Left ventricle myocardium superior (tissue), 1 donor: ENCODE measurements around the gene CPT1C. TPM values are rescaled to one million over a fixed set of nuclear protein-coding genes. Genes with fewer than 3 reads are reported as not detected.

Experiments used
- ATAC-seq: fragments of 200-7000 bp; cut with Tn5 transposase; one replicate; pipeline ENCODE4 v1.9.1; 2020; ENCODE audit warnings: mild to moderate bottlenecking, moderate library complexity
- DNase-seq: peaks from one replicate; pipeline ENCODE4 v3.0.0-alpha.2; 2020
- intact Hi-C: fragments of 100-400 bp; cut with micrococcal nuclease; formaldehyde crosslinking; loops from one replicate; pipeline ENCODE4 v1.11.0; 2022
- long read RNA-seq: library from polyadenylated mRNA; unstranded; transcript quantifications from one replicate; pipeline ENCODE4 v2.0.0, GENCODE V29; 2021
- total RNA-seq: library from RNA; stranded (reverse); fragmentation: NEBNext Ultra II Directional; extraction: Animal tissue kit (Norgen Biotek cat#: 25700); gene quantifications from one replicate; pipeline ENCODE4 v1.2.1, GENCODE V29; 2021
- donor health status: DM: no; HTN: yes; CAD: no; lungs with severe emphysema.

The CPT1C gene
- 3.1 TPM for total RNA-seq
- long read RNA-seq, result 0 reads

DNA sequence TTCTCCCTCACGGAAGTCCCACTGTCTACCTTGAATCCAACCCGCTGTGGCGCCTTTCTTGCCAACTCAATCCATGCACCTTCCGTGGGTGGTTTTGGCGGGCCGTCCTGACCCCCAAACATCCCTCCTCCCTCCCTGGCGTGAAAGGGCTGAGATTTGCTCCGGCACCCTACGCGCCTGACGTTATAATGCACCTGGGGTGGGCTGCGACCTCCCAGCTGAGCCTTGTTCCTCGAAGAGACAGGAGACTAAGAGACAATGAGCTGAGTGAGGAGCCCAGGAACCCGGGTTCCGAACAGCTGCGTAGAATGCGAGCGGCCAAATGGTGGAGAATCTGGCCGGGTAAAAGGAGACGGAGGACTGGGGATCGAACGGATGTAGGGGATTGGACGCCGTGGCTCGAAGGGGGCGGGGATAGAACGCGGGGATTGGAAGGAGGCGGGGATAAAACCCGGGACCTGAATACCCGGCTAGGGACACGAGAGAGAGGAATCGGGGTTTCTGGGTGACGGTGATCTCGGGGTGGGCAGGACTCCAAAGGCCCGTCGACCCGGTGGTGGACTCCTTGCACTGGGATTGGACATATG lies at the start of gene CPT1C:
Gene CPT1C, plus strand, starts transcription at position 461 of the 587 bp plus-strand sequence. CDS start 1,137 bp downstream, outside the sequence.
- peak; percentile 84 for DNase-seq
- peak; percentile 85 for ATAC-seq

DNA sequence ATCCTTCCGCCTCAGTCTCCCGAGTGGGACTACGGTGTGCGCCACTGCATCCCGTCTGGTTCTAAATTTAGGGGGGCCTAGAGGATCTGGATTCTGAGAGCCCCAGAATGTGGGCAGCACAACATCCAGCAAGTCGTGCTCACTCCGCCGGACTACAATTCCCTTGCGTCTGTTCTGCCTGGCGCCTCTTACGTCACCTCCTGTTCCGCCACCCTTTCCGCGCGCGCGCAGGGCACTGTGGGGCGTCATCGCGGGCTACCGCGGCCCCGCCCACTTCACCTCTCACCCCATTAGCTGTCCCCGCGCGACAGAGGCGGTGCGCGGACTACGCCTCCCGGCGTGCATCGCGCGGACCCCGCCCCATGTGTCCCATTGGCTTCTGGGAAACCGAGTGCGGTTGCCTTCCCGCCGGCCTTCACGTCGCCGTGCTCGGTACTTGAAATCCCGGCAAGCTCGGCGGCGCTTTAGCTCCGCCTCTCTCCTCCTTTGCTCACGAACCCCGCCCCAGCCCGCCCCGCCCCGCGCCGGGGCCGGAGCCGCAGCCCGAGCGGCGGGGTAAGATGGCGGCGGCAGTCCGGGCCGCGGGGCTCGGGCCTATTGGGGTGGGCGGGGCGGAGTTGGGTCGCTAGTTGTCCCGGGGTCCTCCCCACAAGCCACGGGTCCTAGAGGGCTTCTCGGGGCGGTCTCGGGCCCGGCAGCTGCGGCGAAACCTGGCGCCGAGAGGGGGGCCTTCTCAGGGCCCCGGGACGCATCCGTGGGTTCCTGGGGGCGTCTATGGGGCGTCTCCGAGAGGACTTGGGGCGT lies 49.0 kb upstream of the CPT1C start, which contains the start of gene SCAF1:
Gene SCAF1, plus strand, starts transcription at position 522 of the 804 bp plus-strand sequence. CDS start 2,818 bp downstream, outside the sequence.
- ATAC-seq, result peak; percentile 77
- intact Hi-C loops, result no loop called here
- DNase-seq, result peak; percentile 100

More for the DNA sequence above, at the start of gene CPT1C:
- intact Hi-C loops, result no loop called here

GRCh38 chr19:49642492-49643035 lies 48.4 kb upstream of the CPT1C start:
- ATAC-seq (no peak), DNase-seq (no peak)
- intact Hi-C loops, result no loop called here

GRCh38 chr19:49643466-49643865 lies 47.5 kb upstream of the CPT1C start:
- ATAC-seq, result no peak
- intact Hi-C loops, result no loop called here
- DNase-seq, result no peak

GRCh38 chr19:49645592-49645991 lies 45.3 kb upstream of the CPT1C start:
- no peak for ATAC-seq
- intact Hi-C loops, result no loop called here
- DNase-seq, result no peak

- no peak for ATAC-seq
- intact Hi-C loops, result no loop called here
- no peak for DNase-seq
These were observed 44.9 kb upstream of the CPT1C start for GRCh38 chr19:49645995-49646394.

GRCh38 chr19:49646586-49646985 lies 44.3 kb upstream of the CPT1C start:
- ATAC-seq (no peak), DNase-seq (no peak)
- intact Hi-C loops, result no loop called here

GRCh38 chr19:49651029-49651819 lies 39.7 kb upstream of the CPT1C start:
- DNase-seq (no peak), ATAC-seq (no peak)
- intact Hi-C loops, result no loop called here

GRCh38 chr19:49651820-49652550 lies 38.9 kb upstream of the CPT1C start:
- no peak for DNase-seq
- ATAC-seq, result no peak
- intact Hi-C loops, result no loop called here

- DNase-seq (no peak), ATAC-seq (no peak)
- intact Hi-C loops, result no loop called here
These were observed 38.1 kb upstream of the CPT1C start for GRCh38 chr19:49652551-49653465.

DNA sequence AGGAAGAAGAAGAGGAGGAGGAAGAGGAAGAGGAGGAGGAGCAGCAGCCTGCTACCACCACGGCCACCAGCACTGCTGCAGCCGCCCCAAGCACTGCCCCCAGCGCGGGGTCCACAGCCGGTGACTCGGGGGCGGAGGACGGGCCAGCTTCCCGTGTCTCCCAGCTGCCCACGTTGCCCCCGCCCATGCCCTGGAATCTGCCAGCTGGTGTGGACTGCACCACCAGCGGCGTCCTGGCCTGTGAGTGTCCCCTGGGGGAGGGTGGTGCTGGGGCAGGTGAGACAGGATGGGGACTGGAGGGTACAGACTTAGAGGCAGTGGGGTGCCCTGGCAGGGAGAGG lies 37.5 kb upstream of the CPT1C start:
- ATAC-seq, result no peak

DNA sequence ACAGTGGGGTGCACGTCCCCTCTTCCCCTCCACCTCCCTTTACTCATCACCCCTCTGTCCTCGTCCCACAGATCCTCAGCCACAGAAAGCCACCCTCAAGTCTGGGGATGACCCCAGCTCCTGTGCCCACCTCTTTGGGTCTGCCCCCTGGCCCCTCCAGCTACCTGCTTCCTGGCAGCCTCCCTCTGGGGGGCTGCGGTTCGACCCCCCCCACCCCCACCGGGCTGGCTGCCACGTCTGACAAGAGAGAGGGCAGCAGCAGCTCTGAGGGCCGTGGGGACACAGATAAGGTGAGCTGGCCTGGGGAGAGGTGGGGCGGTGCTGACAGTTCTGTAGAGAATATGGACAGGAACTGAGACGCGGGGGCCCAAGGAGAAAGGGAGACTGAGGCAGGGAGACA lies 36.3 kb upstream of the CPT1C start:
- ATAC-seq (no peak), DNase-seq (no peak)
- intact Hi-C loops, result no loop called here

More for the DNA sequence above, 37.5 kb upstream of the CPT1C start:
- no peak for DNase-seq
- intact Hi-C loops, result no loop called here

DNA sequence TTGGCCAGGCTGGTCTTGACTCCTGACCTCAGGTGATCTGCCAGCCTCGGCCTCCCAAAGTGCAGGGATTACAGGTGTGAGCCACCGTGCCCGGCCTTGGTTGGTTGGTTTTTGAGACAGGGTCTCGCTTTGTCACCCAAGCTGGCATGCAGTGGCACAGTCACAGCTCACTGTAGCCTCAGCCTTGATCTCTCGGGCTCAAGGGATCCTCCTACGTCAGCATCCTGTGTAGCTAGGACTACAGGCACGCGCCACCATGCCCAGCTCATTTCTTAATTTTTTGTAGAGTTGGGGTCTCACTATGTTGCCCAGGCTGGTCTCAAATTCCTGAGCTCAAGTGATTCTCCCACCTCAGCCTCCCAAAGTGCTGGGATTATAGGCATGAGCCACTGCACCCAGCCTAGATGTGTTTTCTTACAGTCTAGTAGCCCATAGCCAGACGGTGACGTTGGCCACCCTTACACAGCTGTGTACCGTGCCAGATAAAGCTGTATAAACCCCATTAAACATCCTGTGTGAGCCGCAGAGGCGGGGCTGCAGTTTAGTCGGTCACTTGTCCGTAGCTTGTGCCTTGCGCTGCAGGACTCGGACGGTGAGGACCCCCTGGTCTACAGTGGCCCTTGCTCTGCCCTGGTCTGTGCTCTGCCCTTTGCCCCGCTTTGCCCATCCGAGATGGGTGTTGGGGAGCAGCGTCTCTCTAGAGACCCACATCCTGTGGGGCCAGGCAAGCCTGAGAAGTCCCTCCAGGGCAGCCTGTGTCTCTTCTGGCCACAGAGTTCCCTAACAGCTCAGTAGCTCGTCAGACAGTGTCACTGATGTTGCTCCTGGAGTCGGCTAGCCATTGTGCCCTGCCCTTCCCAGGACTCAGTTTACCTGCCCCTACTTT lies 35.1 kb upstream of the CPT1C start:
- DNase-seq, result no peak
- intact Hi-C loops, result no loop called here
- ATAC-seq, result no peak

DNA sequence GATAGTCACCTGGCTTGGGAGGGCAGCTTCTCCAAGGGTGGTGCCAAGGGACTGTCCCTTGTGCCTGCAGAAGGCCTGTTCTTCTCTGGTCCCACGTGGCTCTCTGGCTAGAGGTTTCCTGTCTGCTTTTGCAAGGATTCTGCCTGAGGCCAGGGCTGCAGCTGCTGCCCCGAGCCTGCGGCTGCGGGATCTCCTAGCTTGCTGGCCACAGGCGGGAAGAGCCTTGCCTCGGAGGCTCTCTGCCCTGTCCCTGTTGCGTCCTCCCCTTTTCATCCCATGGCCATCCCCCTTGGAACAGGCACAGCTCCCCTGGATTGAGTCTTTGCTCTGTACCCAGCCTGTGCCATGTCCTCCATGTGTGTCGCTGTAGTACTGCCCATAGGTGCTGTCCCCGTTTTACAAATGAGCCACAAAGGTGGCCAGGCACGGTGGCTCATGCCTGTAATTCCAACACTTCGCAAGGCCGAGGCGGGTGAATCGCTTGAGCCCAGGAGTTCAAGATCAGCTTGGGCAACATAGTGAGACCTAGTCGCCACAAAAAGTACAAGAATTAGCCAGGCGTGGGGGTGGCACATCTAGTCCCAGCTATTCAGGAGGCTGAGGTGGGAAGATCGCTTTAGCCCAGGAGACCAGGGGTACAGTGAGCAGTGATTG lies 34.3 kb upstream of the CPT1C start:
- intact Hi-C loops, result no loop called here
- DNase-seq, result no peak
- ATAC-seq, result no peak

DNA sequence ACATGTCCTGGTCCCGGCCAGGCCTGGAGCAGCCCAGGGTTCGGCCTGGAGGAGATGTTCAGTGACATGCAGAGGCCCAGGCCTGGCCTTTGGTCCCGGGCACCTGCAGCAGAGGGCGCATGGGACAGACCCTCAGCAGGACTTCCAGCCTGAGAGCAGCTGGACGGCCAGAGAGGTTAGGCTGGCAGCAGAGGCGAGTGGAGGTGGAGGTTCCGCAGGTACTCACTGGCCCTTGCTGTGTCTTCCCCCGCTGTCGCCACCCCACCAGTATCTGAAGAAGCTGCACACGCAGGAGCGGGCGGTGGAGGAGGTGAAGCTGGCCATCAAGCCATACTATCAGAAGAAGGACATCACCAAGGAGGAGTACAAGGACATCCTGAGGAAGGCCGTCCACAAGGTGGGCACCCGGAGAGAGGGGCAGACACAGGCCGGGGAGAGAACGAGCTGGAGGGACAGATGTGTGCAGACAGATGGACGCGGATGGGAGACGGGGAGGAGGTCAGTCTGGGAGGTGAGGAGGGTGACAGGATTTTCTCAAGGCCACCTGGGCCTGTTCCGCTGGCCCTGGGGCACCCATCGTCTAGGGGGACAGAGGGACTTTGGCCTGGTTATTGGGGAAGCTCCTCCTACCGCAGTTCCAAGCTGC lies 33.3 kb upstream of the CPT1C start:
- intact Hi-C loops, result no loop called here
- no peak for ATAC-seq
- DNase-seq, result no peak

- no peak for DNase-seq
- ATAC-seq, result no peak
- intact Hi-C loops, result no loop called here
These were observed 32.8 kb upstream of the CPT1C start for GRCh38 chr19:49658139-49658517.
